DMS53 treated with DMSO at 0.1 percent for 48 hours (cell line): Measurements from ENCODE around the gene PDYN.

Experiments used
- DNase-seq: peaks from one replicate; lab custom pipeline; 2025; ENCODE audit not compliant: unreplicated experiment; lab: John Stamatoyannopoulos, UW

PDYN gene

DNA sequence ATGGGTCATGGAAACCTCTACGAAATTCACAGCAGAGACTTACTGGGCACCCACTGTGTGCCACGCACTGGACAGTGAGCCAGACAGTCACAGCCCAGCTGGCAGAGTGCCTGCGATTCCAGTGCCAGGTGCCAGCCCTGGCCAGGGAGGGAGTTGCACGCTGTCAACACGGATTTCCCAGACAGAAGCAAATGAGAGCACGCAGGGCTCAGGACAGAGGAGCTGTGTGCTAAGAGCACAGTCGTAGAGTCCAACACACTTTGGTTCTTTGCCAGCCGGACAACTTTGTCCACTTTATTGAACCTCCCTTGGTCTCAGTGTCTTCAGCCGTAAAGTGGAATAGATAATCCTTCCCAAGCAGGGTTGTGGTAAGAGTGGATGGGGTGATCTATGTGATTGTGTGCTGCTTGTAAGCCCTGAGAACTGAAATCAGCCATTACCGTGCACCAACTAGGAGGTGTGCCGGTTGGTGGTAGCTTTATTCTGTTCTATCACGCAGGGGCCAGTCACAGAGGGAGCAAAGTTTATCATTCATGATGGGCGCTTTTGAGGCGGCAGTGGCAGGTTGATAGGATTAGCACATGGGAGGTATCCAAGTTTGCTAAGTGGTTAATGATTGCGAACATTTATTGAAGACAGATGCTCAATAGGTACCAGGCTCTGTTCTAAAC, 58.0 kb downstream of the PDYN start:
- DNase-seq = no peak

DNA sequence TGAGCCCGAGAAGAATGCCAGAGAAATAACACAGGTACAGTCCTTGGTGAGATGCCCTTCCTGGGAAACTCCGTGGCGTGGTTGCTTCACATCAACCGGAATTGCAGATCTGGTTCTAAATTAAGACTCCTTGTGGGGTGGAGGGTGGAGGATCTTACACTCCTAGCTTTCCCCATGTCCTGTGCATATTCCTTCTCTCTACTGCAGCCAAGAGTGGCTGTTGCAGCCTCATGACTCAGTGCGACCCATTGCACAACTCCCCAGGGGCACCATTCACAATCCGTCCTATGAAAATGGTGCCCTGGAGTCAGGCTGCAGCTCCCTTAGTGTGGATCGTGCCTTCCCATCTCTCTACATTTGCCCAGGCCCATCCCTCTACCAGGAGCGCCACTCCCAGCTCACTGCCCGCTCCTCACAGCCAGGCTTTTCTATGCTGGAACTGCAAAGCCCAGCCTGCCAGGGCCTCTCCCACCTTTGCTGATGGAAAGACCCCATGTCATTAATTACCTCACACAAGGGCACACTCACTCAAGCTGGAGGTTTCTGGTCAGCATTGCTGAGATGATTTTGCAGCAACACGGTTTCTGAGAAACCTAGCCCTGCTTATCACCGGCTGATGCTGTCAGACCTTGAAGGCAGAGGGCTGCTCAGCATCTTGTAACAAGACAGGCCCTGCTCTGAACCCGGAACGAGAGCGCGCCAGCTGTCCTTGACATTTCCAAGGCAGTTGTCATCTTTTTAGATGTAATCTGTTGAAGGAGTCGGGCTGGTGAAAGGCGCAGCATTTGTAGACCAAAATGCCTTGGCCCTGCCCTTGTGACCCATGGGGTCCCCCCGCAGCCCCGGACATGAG, 58.9 kb downstream of the PDYN start:
- DNase-seq = no peak

DNA sequence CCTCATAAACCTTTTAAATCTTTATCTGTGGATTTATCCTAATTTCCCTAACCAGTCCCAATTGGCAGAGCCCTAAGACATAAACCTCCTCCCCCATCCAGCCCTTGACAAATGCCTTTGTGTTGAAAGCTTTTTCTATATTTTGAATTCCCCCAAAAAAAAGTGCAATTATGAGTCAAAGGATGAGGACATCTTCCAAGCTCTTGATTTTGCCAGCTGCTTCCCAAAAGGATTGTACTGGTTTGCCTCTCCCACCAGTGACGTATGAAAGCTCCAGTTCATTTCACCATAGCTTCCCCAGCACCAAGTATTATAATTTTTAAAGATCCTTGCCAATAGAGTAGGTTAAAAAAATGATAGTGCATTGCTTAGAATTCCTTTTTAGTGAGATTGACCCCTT, 59.7 kb downstream of the PDYN start:
- no peak for DNase-seq

DNA sequence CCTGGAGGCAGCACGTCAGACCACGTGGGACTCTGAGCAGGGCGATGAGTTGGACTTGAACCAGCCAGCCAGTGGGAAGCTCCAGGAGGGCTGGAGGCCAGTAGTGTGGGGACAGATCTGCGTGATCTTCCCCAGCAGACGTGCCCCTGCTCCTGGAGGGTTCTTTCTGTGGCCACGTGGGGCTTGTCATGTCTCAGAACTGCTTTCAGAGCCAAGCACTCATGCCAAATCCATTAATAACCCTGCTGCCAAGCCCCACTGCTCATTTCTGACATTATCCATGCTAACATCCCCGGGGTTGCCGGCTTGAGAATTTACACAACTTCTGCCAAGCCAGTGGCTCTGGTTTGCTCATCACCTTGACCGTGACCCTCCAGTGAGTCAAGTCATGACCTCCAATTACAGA, 60.4 kb downstream of the PDYN start:
- DNase-seq = no peak

DNA sequence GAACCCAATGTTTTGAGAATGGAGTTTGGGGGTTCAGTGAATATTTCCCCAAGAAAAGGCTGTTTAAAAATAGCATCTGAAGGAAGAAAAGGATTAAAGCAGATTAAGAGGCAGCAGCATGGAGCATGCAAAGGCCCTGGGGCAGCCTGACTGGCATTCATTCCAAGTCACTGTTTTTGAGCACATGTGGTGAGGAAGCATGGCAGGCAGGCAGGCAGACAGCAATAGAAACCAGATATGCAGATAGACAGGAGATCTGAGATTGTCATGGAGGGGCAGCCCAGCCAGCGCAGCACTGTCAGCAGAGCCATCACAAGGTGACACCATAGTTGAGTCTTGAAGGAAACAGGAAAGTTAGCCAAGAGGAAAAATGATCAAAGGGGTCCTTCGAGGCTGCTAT, 60.9 kb downstream of the PDYN start:
- no peak for DNase-seq

DNA sequence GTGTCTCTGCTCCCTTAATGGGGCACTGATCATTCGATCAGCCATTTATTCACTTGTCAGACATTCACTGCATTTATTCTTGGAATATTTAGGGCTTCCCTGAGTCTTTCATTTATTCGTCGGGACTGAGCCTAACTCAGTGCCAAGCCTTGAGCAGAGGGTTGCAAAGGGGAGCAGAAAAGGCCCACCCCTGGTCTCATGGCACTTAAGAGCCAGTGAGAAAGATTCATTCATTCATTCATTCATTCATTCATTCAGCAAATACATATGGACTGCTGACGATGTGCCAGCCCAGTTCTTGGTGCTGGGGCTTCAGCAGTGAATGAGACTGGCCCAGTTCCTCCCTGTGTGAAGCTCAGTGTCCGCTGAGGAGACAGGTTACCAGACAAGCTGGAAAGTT, 62.0 kb downstream of the PDYN start:
- no peak for DNase-seq

DNA sequence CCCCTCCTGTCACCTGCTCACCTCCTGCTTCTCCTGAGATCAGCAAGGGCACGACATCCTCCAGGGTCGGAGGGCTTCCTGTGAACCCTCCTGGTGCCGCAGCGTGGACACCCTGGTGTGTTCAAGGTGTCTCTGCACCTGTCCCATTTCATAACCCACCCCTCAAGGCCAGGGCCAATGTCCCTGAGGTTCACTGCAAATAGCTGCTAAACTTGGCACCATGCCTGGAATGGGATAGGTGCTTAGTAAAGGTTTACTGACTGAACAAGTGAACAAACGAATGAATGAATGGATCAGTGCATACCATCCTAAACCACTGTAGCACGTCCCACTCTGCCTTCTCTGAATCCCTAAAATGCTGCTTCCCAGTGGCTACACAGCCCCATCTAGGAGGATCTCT, 63.7 kb downstream of the PDYN start:
- no peak for DNase-seq

DNA sequence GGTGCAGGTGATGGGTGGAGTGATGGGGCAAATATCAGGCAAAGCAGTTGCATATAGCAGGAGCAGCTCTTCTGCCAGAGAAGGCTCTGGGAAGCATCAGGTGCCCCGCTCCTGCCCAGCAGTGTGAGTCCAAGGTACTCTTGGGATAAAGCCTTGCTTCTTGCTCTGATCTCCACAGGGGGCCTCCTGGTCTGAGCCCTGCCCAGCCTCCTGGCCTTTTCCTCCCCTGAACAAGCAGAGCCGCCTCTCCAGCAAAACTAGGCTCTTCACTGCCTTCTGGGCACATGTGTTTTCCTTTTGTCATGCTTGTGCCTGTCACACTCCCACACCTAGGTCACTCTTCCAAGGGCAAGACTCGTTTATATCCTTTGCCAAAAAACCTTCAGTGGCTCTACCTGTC, 64.4 kb downstream of the PDYN start:
- no peak for DNase-seq

DNA sequence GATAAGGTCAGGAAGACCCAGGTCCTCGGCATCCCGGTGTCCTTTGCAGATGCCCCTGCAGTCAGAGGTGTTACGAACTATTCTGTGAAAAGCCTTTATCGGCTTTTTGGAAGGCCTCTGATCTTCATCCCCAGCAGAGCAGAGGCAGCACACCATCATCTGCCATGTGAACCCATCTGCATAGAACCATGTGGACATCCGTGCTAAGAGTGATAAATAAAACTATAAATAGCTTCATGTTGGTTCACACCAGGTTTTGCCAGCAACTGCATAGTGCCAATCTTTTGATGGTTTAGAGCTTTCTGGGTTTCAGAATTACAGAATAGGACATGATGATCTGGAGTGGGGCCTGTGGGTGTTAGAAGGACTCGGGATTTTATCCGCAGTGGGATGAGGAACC, 65.1 kb downstream of the PDYN start:
- DNase-seq = no peak
